Effector memory CD8-positive, alpha-beta T cell (primary cell): Measurements from ENCODE around the gene C4orf36.

Source experiments
- ATAC-seq: fragments of 150-1000 bp; cut with Tn5 transposase; replicated peaks from 2 replicates; pipeline ENCODE4 v1.10.0; 2021; ENCODE audit warnings: mild to moderate bottlenecking, moderate library complexity
- DNase-seq, 3 experiments: peaks; one replicate each; pipeline ENCODE4 v3.0.0; 2021
- H3K27ac Mint-ChIP-seq, 2 donors: one replicate each; pipeline ENCODE4 v1.8.0; 2022; ENCODE audit warnings: mild to moderate bottlenecking in 2 of 2, mixed read lengths in 2 of 2, moderate library complexity in 2 of 2
- H3K27me3 Mint-ChIP-seq, 2 donors: one replicate each; pipeline ENCODE4 v1.8.0; 2022; ENCODE audit warnings: mixed read lengths in 2 of 2
- H3K36me3 Mint-ChIP-seq: one replicate; pipeline ENCODE4 v1.8.0; 2022; ENCODE audit warnings: mild to moderate bottlenecking, moderate library complexity, mixed read lengths; ENCODE audit not compliant: insufficient read depth
- H3K4me1 Mint-ChIP-seq, 2 donors: one replicate each; pipeline ENCODE4 v1.8.0; 2022; ENCODE audit warnings: low read depth in 2 of 2, mixed read lengths in 2 of 2
- H3K4me3 Mint-ChIP-seq, 2 donors: one replicate each; pipeline ENCODE4 v1.8.0; 2022; ENCODE audit warnings: mild to moderate bottlenecking in 2 of 2, mixed read lengths in 2 of 2, moderate library complexity in 2 of 2
- H3K9me3 Mint-ChIP-seq, 2 donors: one replicate each; pipeline ENCODE4 v1.8.0; 2022; ENCODE audit warnings: mixed read lengths in 2 of 2

The C4orf36 gene

GRCh38 chr4:86926435-86927086 is 34.3 kb upstream of the C4orf36 start:
- ATAC-seq (no peak), DNase-seq (no peak)
- H3K27ac Mint-ChIP-seq: no peak overlapping the region
- H3K9me3 Mint-ChIP-seq: no peaks in the 10 kb centered on the region
- peaks cover 8% of the 10 kb centered on the region for H3K36me3 Mint-ChIP-seq
- H3K4me1 Mint-ChIP-seq: peaks cover 3% of the 10 kb centered on the region in 2 donors
- no peaks in the 10 kb centered on the region for H3K27me3 Mint-ChIP-seq
- no peak overlapping the region for H3K4me3 Mint-ChIP-seq

DNA sequence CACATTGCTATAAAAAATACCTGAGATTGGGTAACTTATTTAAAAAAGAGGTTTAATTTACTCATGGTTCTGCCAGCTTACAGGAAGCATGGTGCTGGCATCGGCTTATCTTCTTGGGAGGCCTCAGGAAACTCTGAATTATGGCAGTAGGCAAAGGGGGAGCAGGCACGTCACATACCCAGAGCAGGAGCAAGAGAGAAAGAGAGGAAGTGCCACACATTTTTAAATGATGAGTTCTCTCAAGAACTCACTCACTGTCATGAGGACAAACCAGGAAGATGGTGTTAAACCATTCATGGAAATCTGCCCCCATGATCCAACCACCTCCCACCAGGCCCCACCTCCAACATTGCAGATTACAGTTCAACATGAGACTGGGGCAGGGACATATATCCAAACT is 32.6 kb upstream of the C4orf36 start:
- Mint-ChIP-seq H3K27ac (peak overlapping the region in 1 of 2 donors; percentile 62), H3K27me3 (no peaks in the 10 kb centered on the region), H3K4me1 (peaks cover 3% of the 10 kb centered on the region in 2 donors), H3K36me3 (peaks cover 8% of the 10 kb centered on the region), H3K9me3 (no peaks in the 10 kb centered on the region), H3K4me3 (no peak overlapping the region)
- ATAC-seq (no peak), DNase-seq (no peak)

DNA sequence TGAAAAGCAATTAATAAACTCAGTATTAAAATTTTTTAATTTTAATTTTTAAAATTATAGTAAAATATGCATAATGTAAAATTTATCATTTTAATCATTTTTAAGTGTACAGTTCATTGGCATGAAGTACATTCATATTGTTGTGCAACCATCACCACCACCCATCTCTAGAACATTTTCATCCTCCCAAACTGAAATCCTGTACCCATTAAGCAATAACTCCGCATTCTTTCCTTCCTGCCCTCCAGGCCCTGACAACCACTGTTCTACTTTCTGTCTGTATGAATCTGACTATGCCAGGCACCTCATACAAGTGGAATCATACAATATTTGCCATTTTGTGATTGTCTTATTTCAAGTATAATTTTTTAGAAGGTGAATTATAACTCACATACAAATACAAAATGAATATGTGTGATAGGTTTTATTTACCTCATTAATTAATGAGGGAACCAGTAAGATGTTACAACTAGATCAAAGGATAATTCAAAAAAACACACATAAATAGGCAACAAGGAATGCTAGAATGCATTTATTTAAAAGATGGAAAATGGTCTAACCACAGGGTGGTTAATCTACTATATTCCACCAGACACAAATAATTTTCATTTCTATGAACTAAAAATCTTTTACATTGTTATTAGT is 29.5 kb upstream of the C4orf36 start:
- H3K9me3 Mint-ChIP-seq: no peaks in the 10 kb centered on the region
- H3K36me3 Mint-ChIP-seq: peaks cover 4% of the 10 kb centered on the region
- no peak for DNase-seq
- H3K27me3 Mint-ChIP-seq: no peaks in the 10 kb centered on the region
- H3K27ac Mint-ChIP-seq: no peak overlapping the region
- no peak overlapping the region for H3K4me3 Mint-ChIP-seq
- ATAC-seq: no peak
- H3K4me1 Mint-ChIP-seq: peaks cover 0 to 3% of the 10 kb centered on the region in 2 donors

DNA sequence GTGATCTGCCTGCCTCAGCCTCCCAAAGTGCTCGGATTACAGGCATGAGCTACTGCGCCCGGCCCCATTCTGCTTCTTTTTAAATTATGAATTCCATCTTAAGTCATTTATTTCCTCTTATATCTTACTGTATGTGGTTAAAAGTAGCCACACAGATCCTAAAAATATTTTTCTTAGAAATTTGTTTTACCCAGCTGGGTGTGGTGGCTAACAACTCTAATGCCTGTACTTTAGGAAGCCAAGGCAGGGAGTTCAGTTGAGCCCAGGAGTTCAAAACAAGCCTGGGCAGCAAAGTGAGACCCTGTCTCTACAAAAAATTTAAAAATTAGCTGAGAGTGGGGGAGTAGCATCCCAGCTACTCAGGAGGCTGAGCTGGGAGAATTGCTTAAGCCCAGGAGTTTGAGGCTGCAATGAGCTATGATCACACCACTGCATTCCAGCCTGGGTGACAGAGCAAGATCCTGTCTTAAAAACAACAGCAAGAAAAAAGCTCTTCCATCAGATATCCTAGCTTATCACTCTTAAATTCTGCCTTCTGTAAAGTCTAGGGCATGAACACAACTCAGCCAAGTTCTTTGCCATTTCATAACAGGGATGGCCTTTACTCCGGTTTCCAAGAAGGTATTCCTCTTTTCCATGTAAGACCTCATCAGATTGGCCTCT is 27.5 kb upstream of the C4orf36 start:
- no peaks in the 10 kb centered on the region for H3K9me3 Mint-ChIP-seq
- no peak for ATAC-seq
- no peaks in the 10 kb centered on the region for H3K27me3 Mint-ChIP-seq
- no peak overlapping the region for H3K27ac Mint-ChIP-seq
- peaks cover 4% of the 10 kb centered on the region for H3K36me3 Mint-ChIP-seq
- DNase-seq: no peak
- H3K4me1 Mint-ChIP-seq: peaks cover 0 to 3% of the 10 kb centered on the region in 2 donors
- no peak overlapping the region for H3K4me3 Mint-ChIP-seq

DNA sequence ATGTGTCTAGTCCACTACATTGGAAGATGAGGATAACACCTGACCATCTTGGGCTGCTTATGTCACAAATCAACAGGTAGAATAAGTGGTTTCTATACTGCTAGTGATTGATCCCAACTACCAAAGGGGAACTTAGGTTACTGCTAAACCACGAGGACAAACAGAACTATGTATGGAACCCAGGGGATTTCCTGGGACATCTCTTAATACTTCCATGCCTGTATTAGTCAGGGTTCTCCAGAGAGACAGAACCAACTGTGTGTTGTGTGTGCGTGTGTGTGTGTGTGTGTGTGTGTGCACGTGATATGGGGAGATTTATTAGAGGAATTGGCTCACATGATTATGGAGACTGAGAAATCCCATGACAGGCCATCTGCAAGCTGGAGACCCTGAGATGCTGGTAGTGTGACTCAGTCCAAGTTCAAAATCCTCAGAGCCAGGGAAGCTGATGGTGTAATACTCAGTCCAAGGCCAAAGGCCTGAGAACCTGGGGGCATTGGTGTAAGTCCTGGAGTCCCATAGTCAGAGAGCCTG is 26.4 kb upstream of the C4orf36 start:
- no peak for DNase-seq

DNA sequence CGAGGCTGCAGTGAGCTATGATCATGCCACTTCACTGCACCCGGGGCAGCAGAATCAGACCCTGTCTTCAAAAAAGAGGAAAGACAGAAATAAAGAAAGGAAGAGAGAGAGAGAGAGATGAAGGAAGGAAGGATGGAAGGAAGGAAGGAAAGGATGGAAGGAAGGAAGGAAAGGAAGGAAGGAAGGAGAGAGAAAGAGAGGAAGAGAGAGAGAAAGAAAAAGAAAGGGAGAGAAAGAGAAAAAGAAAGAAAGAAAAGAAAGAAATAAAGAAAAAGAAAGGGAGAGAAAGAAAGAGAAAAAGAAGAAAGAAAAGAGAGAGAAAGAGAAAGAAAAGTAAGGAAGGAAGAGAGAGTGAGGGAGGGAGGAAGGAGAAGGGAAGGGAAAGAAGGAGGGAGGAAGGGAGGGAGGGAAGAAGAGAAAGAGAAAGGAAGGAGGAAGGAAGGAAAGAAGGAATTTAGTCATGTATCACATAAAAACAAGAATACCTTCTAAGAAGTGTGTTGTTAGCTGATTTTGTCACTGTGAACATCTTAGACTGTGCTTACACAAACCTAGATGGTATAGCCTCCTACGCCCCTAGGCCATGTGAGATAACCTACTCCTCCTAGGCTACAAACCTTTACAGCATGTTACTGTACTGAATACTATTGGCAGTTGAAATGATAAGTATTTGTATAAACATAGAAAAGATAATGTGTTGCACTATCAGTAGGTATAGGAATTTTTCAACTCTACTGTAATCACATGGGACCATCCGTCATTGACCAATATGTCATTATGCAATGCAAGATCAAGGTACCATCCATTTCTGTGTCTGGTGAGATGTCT is 25.2 kb upstream of the C4orf36 start:
- Mint-ChIP-seq H3K27ac (no peak overlapping the region), H3K4me3 (no peak overlapping the region), H3K9me3 (no peaks in the 10 kb centered on the region), H3K36me3 (no peaks in the 10 kb centered on the region), H3K4me1 (peaks cover 0 to under 1% of the 10 kb centered on the region in 2 donors), H3K27me3 (no peaks in the 10 kb centered on the region)
- ATAC-seq (no peak), DNase-seq (no peak)

More for the DNA sequence above, 26.4 kb upstream of the C4orf36 start:
- no peak for ATAC-seq
- Mint-ChIP-seq H3K27ac (no peak overlapping the region), H3K27me3 (no peaks in the 10 kb centered on the region), H3K4me3 (no peak overlapping the region), H3K9me3 (no peaks in the 10 kb centered on the region), H3K36me3 (no peaks in the 10 kb centered on the region), H3K4me1 (peaks cover 0 to 3% of the 10 kb centered on the region in 2 donors)

DNA sequence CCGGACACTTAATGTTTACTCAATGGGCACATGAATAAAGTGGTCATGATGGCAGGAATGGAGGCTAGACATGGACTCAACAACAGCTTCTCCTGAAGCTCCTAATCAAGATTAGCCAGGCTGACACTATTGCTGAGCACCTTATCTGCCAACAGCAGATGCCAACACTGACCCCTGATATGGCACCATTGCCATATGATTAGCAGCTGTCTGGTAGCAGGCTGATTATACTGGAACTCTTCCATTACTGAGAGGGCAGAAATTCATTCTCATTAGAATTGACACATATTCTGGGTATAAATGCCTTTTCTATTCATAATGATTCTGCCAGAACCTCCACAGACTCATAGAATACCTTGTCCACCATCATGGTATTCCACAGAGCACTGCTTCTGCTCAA is 24.2 kb upstream of the C4orf36 start:
- H3K27me3 Mint-ChIP-seq: no peaks in the 10 kb centered on the region
- ATAC-seq: no peak
- H3K4me3 Mint-ChIP-seq: no peak overlapping the region
- no peak overlapping the region for H3K27ac Mint-ChIP-seq
- no peaks in the 10 kb centered on the region for H3K36me3 Mint-ChIP-seq
- no peaks in the 10 kb centered on the region for H3K9me3 Mint-ChIP-seq
- no peak for DNase-seq
- no peaks in the 10 kb centered on the region for H3K4me1 Mint-ChIP-seq

GRCh38 chr4:86910820-86911684 is 18.8 kb upstream of the C4orf36 start:
- H3K4me1 Mint-ChIP-seq: peaks cover 0 to 6% of the 10 kb centered on the region in 2 donors
- no peak overlapping the region for H3K4me3 Mint-ChIP-seq
- no peak for DNase-seq
- peak overlapping the region in 1 of 2 donors; percentile 54 for H3K27ac Mint-ChIP-seq
- H3K9me3 Mint-ChIP-seq: no peaks in the 10 kb centered on the region
- ATAC-seq: no peak
- peaks cover 4% of the 10 kb centered on the region for H3K36me3 Mint-ChIP-seq
- H3K27me3 Mint-ChIP-seq: no peaks in the 10 kb centered on the region

- Mint-ChIP-seq H3K27ac (no peak overlapping the region), H3K27me3 (no peaks in the 10 kb centered on the region), H3K4me3 (no peak overlapping the region), H3K9me3 (no peaks in the 10 kb centered on the region), H3K4me1 (peaks cover 0 to 6% of the 10 kb centered on the region in 2 donors), H3K36me3 (peaks cover 4% of the 10 kb centered on the region)
- ATAC-seq (no peak), DNase-seq (no peak)
These were observed 18.1 kb upstream of the C4orf36 start for GRCh38 chr4:86910369-86910768.

DNA sequence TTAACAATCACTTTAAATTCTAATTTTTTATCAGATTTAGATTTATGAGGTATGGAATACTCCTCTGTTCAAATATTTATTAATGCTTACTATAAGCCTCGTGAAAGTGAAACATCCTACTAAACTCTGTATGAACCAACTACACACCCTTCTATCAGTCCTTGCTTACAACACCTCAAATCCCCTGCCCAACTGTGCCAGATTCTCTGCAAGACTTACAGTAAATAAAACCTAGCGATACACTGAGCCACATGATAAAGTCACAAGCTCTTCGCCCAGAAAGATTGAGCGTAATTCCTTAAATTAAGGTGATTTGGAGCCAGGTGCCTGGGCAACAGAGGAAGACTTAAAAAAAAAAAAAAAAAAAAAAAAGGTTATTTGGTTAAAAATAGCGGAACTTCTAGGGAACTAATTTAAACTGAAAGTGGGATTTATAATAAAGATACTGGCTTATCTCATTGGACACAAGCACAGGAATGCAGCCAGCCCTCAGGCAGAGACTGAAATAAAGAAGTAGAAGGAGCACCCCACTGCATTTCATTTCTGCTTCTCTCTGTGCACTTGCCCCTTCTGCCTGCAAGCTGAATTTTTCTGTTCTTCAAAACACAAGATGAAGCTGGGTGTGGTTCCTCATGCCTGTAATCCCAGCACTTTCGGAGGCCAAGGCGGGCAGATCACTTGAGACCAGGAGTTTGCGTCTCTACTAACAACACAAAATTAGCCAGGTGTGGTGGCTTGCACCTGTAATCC is 17.5 kb upstream of the C4orf36 start:
- ATAC-seq (no peak), DNase-seq (no peak)
- H3K27ac Mint-ChIP-seq: no peak overlapping the region
- H3K27me3 Mint-ChIP-seq: no peaks in the 10 kb centered on the region
- no peaks in the 10 kb centered on the region for H3K9me3 Mint-ChIP-seq
- peaks cover 0 to 6% of the 10 kb centered on the region in 2 donors for H3K4me1 Mint-ChIP-seq
- H3K36me3 Mint-ChIP-seq: peaks cover 4% of the 10 kb centered on the region
- no peak overlapping the region for H3K4me3 Mint-ChIP-seq

DNA sequence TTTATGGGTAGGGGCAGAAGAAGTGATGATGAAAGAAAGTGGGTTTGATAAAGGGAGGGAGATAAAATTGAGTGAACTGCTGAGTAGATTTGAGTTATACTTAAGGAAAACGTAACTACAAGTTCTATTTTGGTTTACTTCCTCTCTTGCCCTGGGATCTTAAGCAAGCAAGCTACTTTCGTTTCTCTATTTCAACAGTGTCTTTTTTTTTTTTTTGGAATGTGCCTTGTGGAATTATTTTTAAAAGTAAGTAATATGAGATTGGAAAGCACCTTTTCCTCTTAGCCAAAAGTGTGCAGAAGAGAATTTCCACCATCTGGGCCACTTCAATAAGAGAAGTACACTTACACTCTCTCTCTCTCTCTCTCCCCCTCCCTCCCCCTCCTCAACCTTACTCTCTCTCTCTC is 16.0 kb upstream of the C4orf36 start:
- Mint-ChIP-seq H3K27me3 (no peaks in the 10 kb centered on the region), H3K36me3 (peaks cover 4% of the 10 kb centered on the region), H3K4me1 (peaks cover 1 to 6% of the 10 kb centered on the region in 2 donors), H3K9me3 (no peaks in the 10 kb centered on the region), H3K27ac (no peak overlapping the region), H3K4me3 (peak overlapping the region; percentile 23 to 40)
- ATAC-seq (no peak), DNase-seq (no peak)

- peaks cover 0 to 7% of the 10 kb centered on the region in 2 donors for H3K27me3 Mint-ChIP-seq
- no peaks in the 10 kb centered on the region for H3K9me3 Mint-ChIP-seq
- H3K4me1 Mint-ChIP-seq: peaks cover 0 to 1% of the 10 kb centered on the region in 2 donors
- ATAC-seq (no peak), DNase-seq (no peak)
- no peak overlapping the region for H3K27ac Mint-ChIP-seq
- no peak overlapping the region for H3K4me3 Mint-ChIP-seq
- peaks cover 7% of the 10 kb centered on the region for H3K36me3 Mint-ChIP-seq
These were observed 9.6 kb upstream of the C4orf36 start for GRCh38 chr4:86901864-86902263.
